22Rv1 (cell line): ENCODE measurements around the gene PRKCB.

Experiments
- H3K27ac ChIP-seq: fragments of 450-650 bp; 2 replicates; pipeline ENCODE4 v1.5.1; 2017
- ZFX ChIP-seq: fragments of 450-650 bp; IDR thresholded peaks from 2 replicates; pipeline ENCODE4 v1.6.1; 2017; ENCODE audit warnings: antibody characterized with exemption, borderline replicate concordance
- TF ChIP-seq, protein P1 (sequence below): fragments of 450-650 bp; IDR thresholded peaks from 2 replicates; pipeline ENCODE4 v1.5.1; 2017; ENCODE audit warnings: mild to moderate bottlenecking

Gene PRKCB

DNA sequence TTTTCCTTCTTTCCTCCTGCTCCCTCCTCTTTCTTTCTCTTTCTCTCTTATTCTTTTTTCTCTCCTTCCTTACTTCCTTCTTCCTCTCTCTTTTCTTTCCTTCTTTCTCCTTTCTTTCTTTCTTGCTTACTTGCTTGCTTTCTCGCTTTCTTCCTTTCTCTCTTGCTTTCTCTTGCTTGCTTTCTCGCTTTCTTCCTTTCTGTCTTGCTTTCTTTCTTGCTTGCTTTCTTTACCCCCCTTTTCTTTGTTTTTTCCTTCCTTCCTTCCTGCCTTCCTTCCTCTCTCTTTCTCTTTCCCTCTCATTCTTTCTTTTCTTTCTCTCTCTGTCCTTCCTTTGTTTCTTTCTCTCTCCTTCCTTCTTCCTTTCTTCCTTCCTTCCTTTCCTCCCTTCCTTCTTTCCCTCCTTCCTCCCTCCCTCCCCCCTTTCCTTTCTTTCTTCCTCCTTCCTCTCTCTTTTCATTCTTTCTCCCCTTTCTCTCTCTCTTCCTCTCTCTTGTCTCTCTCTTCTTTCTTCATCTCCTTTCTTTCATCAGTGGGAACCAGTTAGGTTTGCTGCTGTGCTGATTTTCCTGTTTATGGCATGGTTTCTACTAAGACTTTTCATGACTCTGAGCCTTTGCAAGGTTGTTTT, 277.4 kb downstream of the PRKCB start:
- no peak overlapping the region for H3K27ac ChIP-seq
- TF ChIP-seq ZFX, result no peak
- TF ChIP-seq, protein P1, sequence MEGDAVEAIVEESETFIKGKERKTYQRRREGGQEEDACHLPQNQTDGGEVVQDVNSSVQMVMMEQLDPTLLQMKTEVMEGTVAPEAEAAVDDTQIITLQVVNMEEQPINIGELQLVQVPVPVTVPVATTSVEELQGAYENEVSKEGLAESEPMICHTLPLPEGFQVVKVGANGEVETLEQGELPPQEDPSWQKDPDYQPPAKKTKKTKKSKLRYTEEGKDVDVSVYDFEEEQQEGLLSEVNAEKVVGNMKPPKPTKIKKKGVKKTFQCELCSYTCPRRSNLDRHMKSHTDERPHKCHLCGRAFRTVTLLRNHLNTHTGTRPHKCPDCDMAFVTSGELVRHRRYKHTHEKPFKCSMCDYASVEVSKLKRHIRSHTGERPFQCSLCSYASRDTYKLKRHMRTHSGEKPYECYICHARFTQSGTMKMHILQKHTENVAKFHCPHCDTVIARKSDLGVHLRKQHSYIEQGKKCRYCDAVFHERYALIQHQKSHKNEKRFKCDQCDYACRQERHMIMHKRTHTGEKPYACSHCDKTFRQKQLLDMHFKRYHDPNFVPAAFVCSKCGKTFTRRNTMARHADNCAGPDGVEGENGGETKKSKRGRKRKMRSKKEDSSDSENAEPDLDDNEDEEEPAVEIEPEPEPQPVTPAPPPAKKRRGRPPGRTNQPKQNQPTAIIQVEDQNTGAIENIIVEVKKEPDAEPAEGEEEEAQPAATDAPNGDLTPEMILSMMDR, result no peak

DNA sequence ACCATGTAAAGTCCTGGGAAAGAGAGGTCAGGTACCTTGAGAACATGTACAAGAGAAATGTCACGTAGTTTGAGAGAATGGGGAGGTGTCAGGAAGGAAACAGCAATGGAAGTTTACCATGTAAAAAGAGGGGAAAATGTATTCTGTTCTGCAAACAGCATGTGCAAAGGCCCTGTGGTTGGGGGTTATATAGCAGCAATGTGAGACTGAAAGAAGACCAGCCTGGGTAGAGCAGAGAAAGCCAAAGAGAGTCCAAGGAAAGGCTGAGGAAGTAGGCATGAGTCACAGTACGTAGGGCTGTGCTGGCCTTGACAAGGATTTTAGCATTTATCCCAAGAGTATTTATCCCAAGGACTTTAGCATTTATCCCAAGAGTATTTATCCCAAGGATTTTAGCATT, 279.1 kb downstream of the PRKCB start:
- no peak for TF ChIP-seq ZFX
- TF ChIP-seq, protein P1, result no peak

DNA sequence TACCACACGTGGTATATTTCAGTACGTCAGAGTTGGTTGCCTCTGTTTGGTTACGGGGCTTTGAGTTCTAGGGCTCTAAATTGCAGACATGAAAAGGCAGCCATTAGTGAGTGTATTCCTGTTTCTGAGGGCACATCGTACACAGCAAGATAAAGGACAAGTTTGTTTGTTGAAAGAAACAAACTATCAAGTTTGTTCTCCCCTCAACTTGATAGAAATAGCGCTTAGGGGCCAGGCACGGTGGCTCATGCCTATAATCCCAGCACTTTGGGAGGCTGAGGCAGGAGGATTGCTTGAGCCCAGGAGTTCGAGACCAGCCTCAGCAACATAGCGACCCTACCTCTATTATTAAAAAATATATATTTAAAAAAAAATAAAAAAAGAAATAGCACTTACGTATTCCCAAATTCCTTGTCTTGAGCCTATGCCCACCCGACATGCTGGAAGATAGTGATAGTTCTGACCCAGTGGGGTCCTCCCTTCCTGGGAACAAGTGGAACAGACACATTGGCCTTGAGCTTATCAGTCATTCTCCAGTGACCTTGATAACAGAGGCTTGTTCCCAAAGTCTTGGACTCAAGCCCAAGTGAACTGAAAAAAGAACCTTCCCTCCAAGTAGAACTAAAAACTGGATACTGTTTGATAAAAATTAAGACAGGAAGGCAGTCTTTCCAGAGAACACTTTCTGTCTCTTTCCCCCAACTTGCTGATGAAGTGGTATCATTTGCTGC, 280.4 kb downstream of the PRKCB start:
- TF ChIP-seq, protein P1, result no peak
- no peak for TF ChIP-seq ZFX
- H3K27ac ChIP-seq, result no peak overlapping the region

More for the DNA sequence above, 279.1 kb downstream of the PRKCB start:
- H3K27ac ChIP-seq, result no peak overlapping the region

DNA sequence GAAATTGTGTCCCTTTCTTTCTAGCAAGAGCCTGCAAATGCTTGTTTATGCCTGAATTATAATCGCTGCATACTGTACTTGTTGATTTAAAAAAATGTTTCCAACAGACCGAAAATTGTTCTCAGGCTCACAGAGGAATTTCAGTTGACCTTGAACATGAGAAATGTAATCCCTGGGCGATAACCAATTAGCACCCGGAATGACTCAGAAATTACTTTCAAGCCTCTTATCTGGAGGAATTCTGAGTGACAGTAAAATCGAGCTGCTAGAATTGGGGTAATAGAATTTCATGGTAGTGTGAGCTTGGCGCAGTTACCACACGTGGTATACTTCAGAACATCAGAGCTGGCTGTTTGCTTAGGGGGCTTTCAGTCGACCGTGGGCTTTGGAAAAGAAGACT, 281.2 kb downstream of the PRKCB start:
- no peak for TF ChIP-seq ZFX
- TF ChIP-seq, protein P1, result no peak
- no peak overlapping the region for H3K27ac ChIP-seq

DNA sequence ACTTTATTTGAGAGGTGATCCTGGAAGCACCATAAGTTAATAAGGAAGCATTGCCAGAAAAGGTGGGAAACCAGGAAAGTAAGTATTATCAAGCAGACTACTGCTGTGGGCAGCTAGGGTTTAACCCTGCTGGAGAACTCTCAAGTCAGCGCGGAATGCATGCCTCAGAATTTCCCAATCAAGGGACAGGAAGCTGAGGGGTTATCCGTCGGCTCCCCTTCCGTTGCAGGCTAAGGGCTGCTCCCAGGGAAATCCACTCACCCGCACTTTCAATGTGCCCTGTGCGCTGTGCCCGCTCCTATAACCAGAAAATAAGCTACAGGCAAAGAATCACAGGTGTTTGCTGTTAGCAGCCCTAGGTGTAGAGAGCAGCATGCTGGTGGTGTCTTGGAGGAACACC, 281.9 kb downstream of the PRKCB start:
- TF ChIP-seq, protein P1, result no peak
- TF ChIP-seq ZFX, result no peak
- no peak overlapping the region for H3K27ac ChIP-seq

DNA sequence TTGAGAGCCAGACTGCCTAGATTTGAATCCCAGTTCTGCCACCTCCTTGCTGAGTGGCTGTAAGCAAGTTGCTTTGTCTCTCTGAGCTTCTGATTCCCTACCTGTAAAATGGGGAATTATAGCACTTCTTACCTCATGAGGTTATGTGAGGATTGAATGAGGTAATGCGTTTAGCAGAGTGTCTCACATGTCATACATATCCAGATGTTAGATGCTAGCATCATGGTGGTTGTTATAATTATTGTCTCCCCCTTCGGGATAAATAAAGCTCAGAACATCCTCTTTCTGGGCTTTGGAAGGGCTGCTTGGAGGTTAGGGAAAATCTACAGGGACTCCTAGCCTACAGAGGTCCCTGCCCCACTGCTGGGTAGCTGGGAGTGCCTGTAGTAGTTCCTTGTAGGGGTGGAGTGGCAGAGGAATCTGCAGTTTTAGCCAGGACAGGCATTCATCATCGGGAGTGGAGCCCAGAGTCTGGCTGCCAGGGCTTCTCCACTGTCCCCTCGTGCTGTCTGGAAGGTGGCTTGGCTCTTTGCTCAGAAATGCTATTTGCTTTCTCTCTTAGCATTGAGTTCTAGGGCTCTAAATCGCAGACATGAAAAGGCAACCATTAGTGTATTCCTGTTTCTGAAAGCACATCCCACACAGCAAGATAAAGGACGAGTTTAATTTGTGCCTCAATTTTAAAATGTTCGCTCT, 282.5 kb downstream of the PRKCB start:
- TF ChIP-seq, protein P1, result no peak
- no peak for TF ChIP-seq ZFX
- H3K27ac ChIP-seq, result no peak overlapping the region

DNA sequence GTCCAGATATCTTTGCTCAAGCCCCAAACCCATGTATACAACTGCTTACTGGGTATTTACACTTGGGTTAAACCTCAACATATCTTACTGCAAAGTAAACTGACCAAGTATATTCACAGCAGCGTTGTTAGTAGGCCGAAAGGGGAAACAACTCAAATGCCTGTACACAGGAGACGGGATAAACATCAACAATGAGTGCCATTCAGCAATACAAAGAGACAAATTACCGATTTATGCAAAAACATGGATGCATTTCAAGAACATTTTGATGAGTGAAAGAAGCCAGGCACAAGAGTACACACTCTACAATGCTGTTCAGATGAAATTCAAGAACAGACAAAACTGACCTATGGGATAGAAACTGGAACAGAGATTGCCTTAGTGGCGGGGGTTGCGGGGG, 284.0 kb downstream of the PRKCB start:
- no peak for TF ChIP-seq ZFX
- TF ChIP-seq, protein P1, result no peak
- no peak overlapping the region for H3K27ac ChIP-seq
